Endothelial cell of umbilical vein (primary cell): ENCODE results near the gene STN1.

Experiments
- CTCF ChIP-seq, 2 donors: IDR thresholded peaks; 1 replicate in 1 of 2; 2 replicates in 1 of 2; pipeline ENCODE4 v1.5.1; 2011; ENCODE audit warnings: low read length in 2 of 2, mild to moderate bottlenecking in 2 of 2, moderate library complexity in 2 of 2, control low read depth in 1 of 2, inconsistent platforms in 1 of 2, low read depth in 1 of 2; ENCODE audit not compliant: insufficient read depth in 1 of 2; ENCODE audit errors: extremely low read depth in 1 of 2
- JUN ChIP-seq: IDR thresholded peaks from 2 replicates; pipeline ENCODE4 v1.6.1; 2011; ENCODE audit warnings: borderline replicate concordance, low read depth; ENCODE audit not compliant: insufficient read length, insufficient read depth
- MAX ChIP-seq: IDR thresholded peaks from 2 replicates; pipeline ENCODE4 v1.6.1; 2011; ENCODE audit not compliant: insufficient read depth, insufficient read length
- POLR2A ChIP-seq: IDR thresholded peaks from 2 replicates; pipeline ENCODE4 v1.6.1; 2012; ENCODE audit warnings: low read depth, mild to moderate bottlenecking, control low read depth, low read length
- POLR2AphosphoS5 ChIP-seq: IDR thresholded peaks from 2 replicates; pipeline ENCODE4 v1.6.1; 2012; ENCODE audit warnings: low read depth, mild to moderate bottlenecking, control low read depth, low read length, moderate library complexity; ENCODE audit not compliant: insufficient read depth

- TF ChIP-seq POLR2AphosphoS5 (no peak), MAX (no peak), CTCF (IDR thresholded peaks at IDR 0.05; ENCODE audit: extremely low read depth in 1 of 2, insufficient read depth in 1 of 2, low read depth in 1 of 2, low read length in 2 of 2) (no peak), POLR2A (no peak), JUN (no peak)
These were observed 30.0 kb upstream of the STN1 start for GRCh38 chr10:103947799-103948516.
